ENCODE results near the gene MST1.
A peak's percentile ranks its signal among the peaks of the same experiment; 100 is the strongest.

Gene MST1

GRCh38 chr3:49662720-49663413 is 26.4 kb downstream of the MST1 start:
- DNase-seq (ENCODE audit: extremely low spot score, insufficient read length, low read depth) (no peak), FAIRE-seq (no peak)

GRCh38 chr3:49662021-49662420 is 27.3 kb downstream of the MST1 start:
- FAIRE-seq (no peak), DNase-seq (ENCODE audit: extremely low spot score, insufficient read length, low read depth) (no peak)

- no peak for FAIRE-seq
- no peak for DNase-seq (ENCODE audit: extremely low spot score, insufficient read length, low read depth)
Measured at GRCh38 chr3:49661281-49661680, 28.0 kb downstream of the MST1 start.

- FAIRE-seq = no peak
- DNase-seq (ENCODE audit: extremely low spot score, insufficient read length, low read depth) = no peak
Measured at GRCh38 chr3:49659756-49660155, 29.5 kb downstream of the MST1 start.

- DNase-seq (ENCODE audit: extremely low spot score, insufficient read length, low read depth) = no peak
- FAIRE-seq = no peak
Measured at GRCh38 chr3:49658711-49659110, 30.6 kb downstream of the MST1 start.

GRCh38 chr3:49657208-49657915 is 31.9 kb downstream of the MST1 start:
- DNase-seq (ENCODE audit: extremely low spot score, insufficient read length, low read depth) (no peak), FAIRE-seq (no peak)

GRCh38 chr3:49656541-49657112 is 32.6 kb downstream of the MST1 start:
- DNase-seq (ENCODE audit: extremely low spot score, insufficient read length, low read depth) = no peak
- no peak for FAIRE-seq

- FAIRE-seq (no peak), DNase-seq (ENCODE audit: extremely low spot score, insufficient read length, low read depth) (no peak)
Measured at GRCh38 chr3:49655731-49656285, 33.5 kb downstream of the MST1 start.

- DNase-seq (ENCODE audit: extremely low spot score, insufficient read length, low read depth) = no peak
- FAIRE-seq = no peak
Measured at GRCh38 chr3:49654955-49655556, 34.2 kb downstream of the MST1 start.

GRCh38 chr3:49654176-49654825 is 35.0 kb downstream of the MST1 start:
- FAIRE-seq = no peak
- DNase-seq (ENCODE audit: extremely low spot score, insufficient read length, low read depth) = no peak

- DNase-seq (ENCODE audit: extremely low spot score, insufficient read length, low read depth) (no peak), FAIRE-seq (no peak)
Measured at GRCh38 chr3:49653621-49654020, 35.7 kb downstream of the MST1 start.

- no peak for DNase-seq (ENCODE audit: extremely low spot score, insufficient read length, low read depth)
- no peak for FAIRE-seq
Measured at GRCh38 chr3:49652903-49653415, 36.3 kb downstream of the MST1 start.

- DNase-seq (ENCODE audit: extremely low spot score, insufficient read length, low read depth) = no peak
- no peak for FAIRE-seq
Measured at GRCh38 chr3:49652218-49652902, 36.9 kb downstream of the MST1 start.

- FAIRE-seq = no peak
- no peak for DNase-seq (ENCODE audit: extremely low spot score, insufficient read length, low read depth)
Measured at GRCh38 chr3:49650637-49651036, 38.6 kb downstream of the MST1 start.

- no peak for FAIRE-seq
- no peak for DNase-seq (ENCODE audit: extremely low spot score, insufficient read length, low read depth)
Measured at GRCh38 chr3:49650177-49650576, 39.1 kb downstream of the MST1 start.

- FAIRE-seq (no peak), DNase-seq (ENCODE audit: extremely low spot score, insufficient read length, low read depth) (no peak)
Measured at GRCh38 chr3:49649576-49649975, 39.7 kb downstream of the MST1 start.

- no peak for DNase-seq (ENCODE audit: extremely low spot score, insufficient read length, low read depth)
- FAIRE-seq = no peak
Measured at GRCh38 chr3:49648354-49649019, 40.8 kb downstream of the MST1 start.

GRCh38 chr3:49647741-49648140 is 41.5 kb downstream of the MST1 start:
- no peak for DNase-seq (ENCODE audit: extremely low spot score, insufficient read length, low read depth)
- FAIRE-seq = peak; percentile 39

GRCh38 chr3:49646236-49646635 is 43.0 kb downstream of the MST1 start:
- no peak for DNase-seq (ENCODE audit: extremely low spot score, insufficient read length, low read depth)
- no peak for FAIRE-seq
